Embryonic facial prominence (tissue), 1 donor: Measurements from ENCODE around the gene GNAO1.

Source experiments
- DNase-seq: peaks from one replicate; pipeline ENCODE4 v3.0.0-alpha.2; 2016; ENCODE audit errors: extremely low spot score

The GNAO1 gene

DNA sequence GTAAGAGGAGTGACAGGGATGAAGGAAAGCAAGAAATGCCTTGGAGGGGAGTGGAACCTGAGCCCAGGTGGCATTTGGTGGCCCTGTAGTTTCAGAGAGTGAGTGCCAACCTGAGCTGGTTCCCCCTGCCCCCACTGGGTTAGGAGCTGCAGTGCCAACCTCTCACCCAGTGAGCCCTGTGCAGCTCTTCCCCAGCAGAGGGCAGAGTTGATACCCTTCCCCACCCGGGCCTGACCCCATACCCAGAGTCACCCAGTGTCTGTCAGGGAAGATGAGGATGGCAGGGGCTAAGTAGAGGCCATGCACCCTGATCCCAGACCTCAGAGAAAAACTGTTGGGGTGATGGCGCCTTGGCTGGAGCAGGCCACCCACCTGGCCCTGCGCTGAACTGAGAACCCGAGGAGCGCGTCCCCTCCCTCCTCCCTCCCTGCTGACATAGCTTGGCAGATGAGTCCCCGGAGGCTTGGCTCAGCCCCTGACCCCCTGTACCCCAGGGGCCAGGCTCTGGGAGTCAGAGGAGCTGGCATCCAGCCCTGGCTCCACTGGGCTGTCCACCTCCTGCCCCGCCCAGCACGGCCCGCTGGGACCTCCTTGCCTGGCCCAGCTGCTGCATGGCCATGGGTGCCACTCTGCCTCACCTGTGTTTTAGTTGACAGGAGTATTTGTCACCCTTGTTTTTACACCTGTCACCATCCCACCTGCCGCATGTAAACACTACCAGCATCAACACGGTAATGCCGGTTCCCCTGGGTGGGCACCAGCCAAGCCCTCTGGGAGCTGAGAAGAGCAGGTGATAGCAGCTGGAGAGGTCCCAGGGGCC, 120.1 kb downstream of the GNAO1 start:
- DNase-seq: no peak

DNA sequence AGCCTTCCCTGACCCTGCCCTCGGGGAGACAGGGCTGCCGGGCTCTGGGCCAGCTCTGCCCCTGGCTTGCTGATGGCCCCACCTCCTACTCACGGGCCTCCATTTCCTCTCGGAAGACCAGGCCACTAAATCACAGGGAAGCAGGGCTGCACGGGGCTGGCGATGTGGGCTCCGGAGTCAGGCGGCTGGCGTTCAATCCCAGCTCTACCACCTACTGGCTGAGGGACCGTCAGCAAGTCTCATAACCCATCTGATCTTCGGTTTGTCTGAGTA, 120.7 kb downstream of the GNAO1 start:
- DNase-seq: no peak

DNA sequence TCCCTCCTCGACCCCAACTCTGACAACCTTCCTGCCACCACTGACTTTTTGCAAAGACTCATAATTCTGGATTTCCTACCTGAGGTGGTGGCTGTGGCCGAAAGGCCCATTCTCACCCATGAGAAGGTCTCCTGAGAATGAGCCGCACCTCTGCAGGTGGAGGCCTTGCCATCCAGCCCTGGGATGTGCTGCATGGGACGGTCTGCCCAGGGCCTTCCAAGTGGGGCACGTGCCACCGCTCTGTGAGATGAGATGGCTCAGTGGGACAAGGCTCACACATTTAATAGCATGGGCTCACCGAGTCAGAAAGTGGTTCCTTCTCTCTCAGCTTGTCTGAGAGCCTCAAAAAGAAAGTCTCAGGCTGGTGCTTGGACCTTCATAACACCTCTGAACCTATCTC, 121.3 kb downstream of the GNAO1 start:
- no peak for DNase-seq

- DNase-seq: no peak
These were observed 123.1 kb downstream of the GNAO1 start for GRCh38 chr16:56314244-56314850.

DNA sequence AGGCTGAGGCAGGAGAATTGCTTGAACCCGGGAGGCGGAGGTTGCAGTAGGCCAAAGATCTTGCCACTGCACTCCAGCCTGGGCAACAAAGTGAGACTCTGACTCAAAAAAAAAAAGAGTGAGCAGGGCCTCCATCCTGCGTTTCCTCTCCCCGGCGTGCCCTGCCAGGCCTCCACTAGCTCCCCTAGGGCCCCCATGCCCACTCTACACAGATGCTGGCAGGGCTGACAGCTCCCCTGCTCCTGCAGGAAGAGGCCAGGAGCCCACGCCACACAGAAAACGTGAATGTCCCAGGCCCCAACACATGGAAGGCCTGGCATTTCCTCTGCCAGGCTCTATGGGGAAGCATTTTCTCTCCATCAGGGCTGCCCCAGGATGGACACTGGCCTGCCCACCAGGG, 124.7 kb downstream of the GNAO1 start:
- no peak for DNase-seq

DNA sequence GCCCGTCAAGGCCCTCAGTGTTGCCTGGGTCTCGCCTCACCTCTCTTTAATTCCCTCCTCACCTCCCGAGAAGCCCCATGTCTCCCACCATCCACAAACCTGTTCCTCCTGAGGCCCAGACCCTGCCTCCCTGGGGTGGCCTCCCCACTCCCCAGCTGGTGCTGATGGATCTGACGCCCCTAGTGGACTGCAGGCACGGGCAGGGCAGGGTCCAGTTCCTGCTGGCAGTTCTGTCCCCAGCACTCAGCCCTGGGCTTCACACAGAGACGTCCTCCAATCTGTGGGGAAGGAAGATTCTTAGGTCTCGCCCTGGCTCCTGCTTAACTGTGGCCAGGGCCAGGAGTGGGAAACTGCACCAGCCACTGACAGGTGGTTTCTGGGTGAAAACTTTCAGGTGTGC, 125.3 kb downstream of the GNAO1 start:
- no peak for DNase-seq

DNA sequence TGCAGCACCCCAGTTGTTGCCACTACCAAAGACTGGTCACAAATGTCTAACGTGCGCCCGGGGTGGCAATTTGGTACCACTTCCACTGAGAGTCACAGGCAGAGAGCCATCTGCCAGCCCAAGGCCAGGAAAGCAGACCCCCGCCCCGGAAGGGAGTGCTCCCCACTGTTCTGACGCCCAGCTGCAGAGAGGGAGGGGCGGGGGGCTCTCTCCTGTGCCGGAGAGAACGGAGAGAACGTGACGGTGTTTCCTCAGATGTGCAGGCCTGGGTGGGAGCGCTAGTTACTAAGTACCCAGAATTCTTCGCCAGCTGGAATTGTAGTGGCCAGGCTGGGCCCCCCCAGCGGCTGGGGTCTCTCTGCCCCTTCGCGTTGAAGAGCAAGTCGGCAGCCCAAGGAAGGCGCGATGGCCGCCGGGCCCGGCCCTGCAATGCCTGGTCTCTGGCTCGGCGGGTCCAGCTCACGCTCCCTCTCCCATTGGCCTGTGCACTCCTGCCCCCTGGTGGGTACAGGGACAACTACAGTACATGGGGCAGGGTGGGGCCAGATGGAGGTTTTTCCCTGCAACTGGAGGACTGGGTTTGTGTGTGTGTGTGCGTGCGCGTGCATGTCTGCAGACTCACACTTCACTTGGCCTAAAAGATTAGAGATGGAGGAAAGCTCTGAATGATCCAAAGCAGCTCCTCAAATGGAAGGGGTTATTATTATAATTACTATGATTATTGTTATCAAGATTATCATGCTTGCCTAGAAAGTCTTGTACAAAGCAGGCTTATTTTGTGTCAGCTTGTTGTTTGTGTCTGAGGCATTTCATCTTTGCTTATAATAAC, 126.9 kb downstream of the GNAO1 start:
- peak; percentile 78 for DNase-seq

- no peak for DNase-seq
These were observed 127.5 kb downstream of the GNAO1 start for GRCh38 chr16:56318827-56319140.

GRCh38 chr16:56319376-56319775, 128.1 kb downstream of the GNAO1 start:
- no peak for DNase-seq

DNA sequence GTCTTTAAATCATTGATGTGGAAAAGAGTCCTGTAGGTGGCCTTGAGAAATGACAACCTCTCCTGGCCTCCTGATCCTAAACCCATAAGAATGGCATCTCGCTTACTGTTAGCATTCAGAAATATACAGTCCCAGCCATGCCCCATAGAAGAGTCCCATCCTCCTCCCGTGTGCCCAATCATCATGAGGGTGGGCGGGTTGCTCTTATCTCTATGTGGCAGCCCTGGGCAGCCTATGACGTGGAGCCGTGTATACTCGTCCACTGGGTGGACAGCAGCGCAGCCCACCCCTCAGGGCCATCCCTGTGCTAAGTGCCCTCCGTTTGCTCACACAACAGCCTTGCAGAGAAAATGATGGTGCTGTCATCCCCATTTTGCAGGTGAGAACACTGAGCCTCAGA, 128.8 kb downstream of the GNAO1 start:
- DNase-seq: no peak

- DNase-seq: no peak
These were observed 129.7 kb downstream of the GNAO1 start for GRCh38 chr16:56320811-56321558.

DNA sequence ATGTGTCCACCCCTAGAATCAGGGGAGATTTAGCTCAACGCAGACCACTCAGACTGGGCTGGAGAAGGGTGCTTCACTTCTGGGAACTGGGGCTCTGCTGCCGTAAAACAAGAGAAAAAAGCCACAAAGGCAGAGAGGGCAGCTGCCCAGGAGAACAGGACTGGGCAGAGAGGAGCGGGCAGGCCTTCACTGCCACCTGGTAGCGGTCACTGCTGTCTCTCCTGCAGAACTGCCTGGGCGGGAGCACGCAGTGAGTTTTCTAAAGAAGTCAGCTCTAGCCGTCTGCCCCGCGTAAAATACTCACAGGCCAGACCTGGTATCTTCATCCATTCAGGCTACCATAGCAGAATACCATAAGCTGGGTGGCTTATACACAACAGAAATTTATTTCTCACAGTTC, 130.3 kb downstream of the GNAO1 start:
- no peak for DNase-seq

DNA sequence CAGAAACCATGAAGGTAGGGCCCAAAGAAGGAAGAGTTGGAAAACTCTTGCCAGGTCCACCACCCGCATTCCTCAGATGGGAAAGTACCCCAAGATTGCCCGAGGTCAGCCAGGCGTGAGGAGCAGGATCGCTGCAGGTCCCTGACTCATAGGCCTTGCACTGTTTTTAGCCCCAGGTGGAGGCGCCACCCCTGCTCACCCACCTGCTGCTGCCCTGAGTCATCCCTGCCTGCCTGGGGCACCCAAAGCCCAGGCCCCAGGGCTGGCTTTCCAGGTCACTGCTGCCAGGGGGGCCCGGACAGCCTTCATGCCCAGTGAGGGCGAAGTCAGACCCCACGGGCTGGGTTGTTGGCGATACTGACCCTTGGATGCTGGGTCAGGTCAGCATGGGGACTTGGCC, 133.1 kb downstream of the GNAO1 start:
- no peak for DNase-seq

DNA sequence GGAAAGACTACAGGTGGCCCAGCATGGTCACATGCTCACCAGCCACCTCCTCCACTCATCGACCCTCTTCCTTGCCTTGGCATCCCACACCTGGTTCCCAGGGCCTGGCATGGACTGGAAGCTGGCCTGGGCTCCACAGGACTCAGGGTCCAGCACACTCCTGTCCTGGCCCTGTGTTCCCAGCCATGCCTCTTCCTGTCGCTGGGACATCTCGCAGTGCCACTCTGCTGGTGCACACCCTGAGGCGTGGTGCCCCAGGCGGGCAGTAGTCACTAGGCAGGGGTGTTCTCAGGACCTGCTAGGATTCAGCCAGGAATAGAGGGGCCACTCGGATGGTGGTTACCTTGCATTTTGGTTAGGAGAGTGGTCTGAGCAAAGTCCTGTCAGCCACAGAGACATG, 134.7 kb downstream of the GNAO1 start:
- no peak for DNase-seq

DNA sequence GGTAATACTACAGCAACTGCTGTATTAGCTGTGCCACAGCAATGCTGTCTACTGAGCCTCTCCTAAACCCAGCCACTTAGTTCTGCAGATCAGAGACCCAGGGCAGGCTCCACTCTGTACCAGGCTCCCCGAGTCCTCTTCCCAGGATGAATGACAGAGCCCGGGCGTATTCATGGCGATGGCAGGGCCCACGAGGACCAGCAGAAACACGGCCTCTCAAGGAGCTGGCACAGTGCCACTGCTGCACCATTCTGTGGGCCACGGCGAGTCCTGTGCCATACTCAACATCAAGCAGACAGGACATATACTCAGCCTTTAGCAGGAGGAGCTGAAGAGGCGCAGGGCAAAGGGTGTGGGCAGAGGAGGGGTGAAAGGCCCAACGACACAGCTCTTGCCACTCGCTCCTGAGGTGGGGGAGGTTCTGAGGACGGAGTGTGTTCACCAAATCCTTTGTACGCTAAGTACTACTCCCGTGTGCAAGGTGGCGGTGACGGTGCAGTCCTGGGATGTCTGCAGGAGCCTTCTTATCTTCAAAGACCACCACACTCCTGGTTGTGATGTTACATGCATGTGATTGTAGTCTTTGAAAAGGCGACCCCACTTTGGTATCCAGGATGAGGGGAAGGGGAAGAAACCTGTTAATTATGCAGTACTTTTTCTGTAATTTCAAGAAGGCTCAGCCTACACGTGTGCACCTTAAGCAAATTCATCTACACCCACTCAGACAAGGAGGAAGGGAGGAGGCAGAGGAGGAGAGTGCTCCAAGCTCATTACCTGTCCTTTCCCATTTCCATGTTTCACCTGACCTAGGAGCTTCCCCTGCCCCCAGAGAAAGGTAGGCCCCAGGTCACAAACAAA, 136.0 kb downstream of the GNAO1 start:
- no peak for DNase-seq

- DNase-seq: no peak
These were observed 136.6 kb downstream of the GNAO1 start for GRCh38 chr16:56327929-56328258.

DNA sequence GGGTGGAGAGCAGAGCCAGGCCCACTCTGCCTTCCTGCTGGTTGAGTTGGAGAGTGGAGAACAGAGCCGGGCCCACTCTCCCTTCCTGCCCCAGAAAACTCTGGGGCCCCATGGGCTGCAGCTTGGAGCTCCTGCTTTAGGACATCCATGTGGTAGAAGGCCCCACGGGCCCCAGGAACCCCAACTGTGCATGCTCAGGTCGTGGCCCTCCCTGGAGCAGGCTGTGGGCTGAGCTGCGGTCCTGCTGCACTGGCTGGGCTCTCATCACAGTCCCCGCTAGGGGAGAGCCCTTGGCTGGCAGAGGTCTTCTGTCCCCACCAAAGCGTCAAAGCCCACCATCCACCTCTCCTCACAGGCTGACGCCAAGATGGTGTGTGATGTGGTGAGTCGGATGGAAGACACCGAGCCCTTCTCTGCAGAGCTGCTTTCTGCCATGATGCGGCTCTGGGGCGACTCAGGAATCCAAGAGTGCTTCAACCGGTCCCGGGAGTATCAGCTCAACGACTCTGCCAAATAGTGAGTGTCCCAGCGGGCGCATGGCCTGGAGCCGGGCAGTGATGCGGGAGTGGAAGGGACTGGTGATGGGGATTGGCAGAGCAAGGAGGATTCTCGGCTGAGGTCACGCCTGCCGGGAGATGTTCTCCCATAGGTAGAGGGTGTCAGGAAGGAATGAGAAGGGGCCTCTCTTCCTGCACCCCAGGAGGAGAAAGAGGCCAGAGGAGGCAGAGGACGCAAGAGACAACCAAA, 137.2 kb downstream of the GNAO1 start:
- no peak for DNase-seq

DNA sequence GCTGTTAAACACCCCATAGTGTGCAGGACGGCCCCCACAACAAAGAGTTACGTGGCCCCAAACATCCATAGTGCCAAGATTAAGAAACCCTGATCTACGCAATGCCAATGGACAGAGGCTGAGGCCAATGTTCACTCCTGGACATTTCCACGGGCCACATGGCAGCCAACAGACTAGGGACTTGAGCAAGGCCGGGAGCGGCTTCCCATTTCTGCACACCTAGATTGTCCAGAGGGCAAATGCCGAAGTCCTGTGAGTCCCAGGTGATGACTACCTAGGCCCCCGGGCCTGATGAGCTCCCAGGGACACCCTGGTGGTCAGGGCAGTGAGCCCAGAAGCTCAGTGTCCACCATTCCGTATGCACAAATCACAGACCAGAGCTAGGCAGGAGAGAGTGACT, 138.6 kb downstream of the GNAO1 start:
- DNase-seq: no peak

GRCh38 chr16:56330476-56330875, 139.2 kb downstream of the GNAO1 start:
- no peak for DNase-seq

DNA sequence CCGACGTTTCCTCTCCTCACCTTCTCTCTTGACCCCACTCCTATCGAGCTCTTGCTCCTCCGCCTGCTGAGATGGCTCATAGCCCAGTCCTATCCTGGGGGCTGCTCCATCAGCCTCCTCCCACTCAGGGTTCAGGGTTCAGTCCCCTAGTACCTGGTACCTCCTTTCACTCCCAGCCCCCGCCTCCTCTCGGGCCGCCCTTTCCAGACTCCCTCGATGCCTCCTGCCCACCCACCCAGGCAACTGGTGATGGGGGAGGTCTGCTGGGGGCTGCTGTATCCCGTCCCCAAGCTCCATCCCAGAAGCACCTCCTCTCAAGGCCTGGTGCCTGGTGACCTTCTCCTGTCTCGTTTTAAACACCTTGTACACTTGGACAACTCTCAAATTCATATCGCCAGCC, 140.1 kb downstream of the GNAO1 start:
- no peak for DNase-seq

DNA sequence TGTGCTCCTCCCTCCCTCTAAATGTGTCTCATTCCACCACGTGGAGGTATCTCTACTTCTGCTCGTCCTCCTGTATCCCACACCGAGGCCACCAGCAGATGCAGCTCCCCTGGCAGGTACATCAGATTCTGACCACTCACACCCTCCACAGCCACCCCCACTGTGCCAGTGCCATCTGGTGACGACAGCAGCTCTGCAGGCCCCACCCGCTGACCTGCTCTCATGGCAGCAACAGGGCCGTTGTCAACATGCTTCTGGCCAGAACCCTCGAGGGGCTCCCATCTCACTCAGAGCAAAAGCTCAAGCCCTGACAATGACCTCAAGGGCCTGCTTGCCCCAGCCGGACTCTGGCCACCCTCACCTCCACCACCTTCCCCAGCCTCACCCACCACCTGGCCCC, 140.6 kb downstream of the GNAO1 start:
- no peak for DNase-seq
